Measurements from ENCODE around the gene SUSD2. TPM values are rescaled to one million over a fixed set of nuclear protein-coding genes. Genes with fewer than 3 reads are reported as not detected.

SUSD2 gene
- 25.3 and 54.0 TPM in 2 replicates for total RNA-seq

GRCh38 chr22:24181088-24181995 is at the start of gene SUSD2:
Gene SUSD2, plus strand, starts transcription at chr22:24181487. Its CDS starts 33 bp downstream, at chr22:24181520.

Other genes with a start within 250 kb of the SUSD2 start
- gene GSTT2B, start 220.3 kb upstream of the SUSD2 start, total RNA-seq: 0.97 and 1.4 TPM in 2 replicates
- 0.16 TPM in 1 of 2 replicates, not detected in the other for gene DDTL, start 214.6 kb upstream of the SUSD2 start, total RNA-seq
- gene DDT, start 207.0 kb upstream of the SUSD2 start, total RNA-seq: 129 and 180 TPM in 2 replicates
- gene GSTT2, start 201.4 kb upstream of the SUSD2 start, total RNA-seq: not detected in 2 replicates
- not detected in 2 replicates for gene GSTT4, start 176.0 kb upstream of the SUSD2 start, total RNA-seq
- gene CABIN1, start 170.2 kb upstream of the SUSD2 start, total RNA-seq: 20.9 and 28.5 TPM in 2 replicates
- 173 and 218 TPM in 2 replicates for gene GGT5, start 63.6 kb downstream of the SUSD2 start, total RNA-seq
- 25.8 and 29.6 TPM in 2 replicates for gene SPECC1L, start 89.3 kb downstream of the SUSD2 start, total RNA-seq
- 5.1 and 6.8 TPM in 2 replicates for gene ADORA2A, start 246.1 kb downstream of the SUSD2 start, total RNA-seq

Data from cardiac atrium fibroblast (primary cell).